ENCODE data around the gene COQ9.

The COQ9 gene

GRCh38 chr16:57484515-57485005, 37.3 kb downstream of the COQ9 start:
- no peak for DNase-seq (ENCODE audit: low read depth, low spot score)
- ChIA-PET CTCF (interaction anchor here (1.5 to 13.9 kb wide), 3 partner anchors 8 to 35 kb away, joined by 3 to 103 read pairs (median 5); no protein-coding TSS in a partner anchor), POLR2A (interaction anchor here (0.6 kb wide), 1 partner anchor 37 kb away, joined by 3 read pairs; the partner anchor contains the start of genes CIAPIN1 and COQ9)
- H3K4me3 ChIP-seq (ENCODE audit: low read depth, low read length) = no peak overlapping the region; the same call in 1 of the 2 replicates
- TF ChIP-seq CTCF (IDR thresholded peaks at IDR 0.05; ENCODE audit: insufficient read depth, low read length, missing control alignments) = no peak

- TF ChIP-seq CTCF (IDR thresholded peaks at IDR 0.05; ENCODE audit: insufficient read depth, low read length, missing control alignments) = no peak
- no peak for DNase-seq (ENCODE audit: low read depth, low spot score)
- POLR2A ChIA-PET = interaction anchor here (0.6 kb wide), 1 partner anchor 38 kb away, joined by 3 read pairs; the partner anchor contains the start of genes CIAPIN1 and COQ9
- CTCF ChIA-PET = interaction anchor here (1.0 to 13.9 kb wide), 7 partner anchors 9 to 66 kb away, joined by 3 to 103 read pairs (median 3); no protein-coding TSS in a partner anchor
- H3K4me3 ChIP-seq (ENCODE audit: low read depth, low read length) = peak overlapping the region; percentile 70
These were observed 38.0 kb downstream of the COQ9 start for GRCh38 chr16:57485091-57485915.

GRCh38 chr16:57485916-57486857, 38.9 kb downstream of the COQ9 start, which contains the start of gene DOK4:
TSS of gene DOK4 (minus strand) at chr16:57486493. CDS start at chr16:57479507, 6,986 bp downstream.
- DNase-seq (ENCODE audit: low read depth, low spot score) = no peak
- peak within 1 kb of the TSS; percentile 70 for H3K4me3 ChIP-seq (ENCODE audit: low read depth, low read length)
- CTCF ChIA-PET = interaction anchor here (1.0 to 13.9 kb wide), 9 partner anchors 10 to 69 kb away, joined by 3 to 103 read pairs (median 5); partner anchors contain the start of gene POLR2C
- POLR2A ChIA-PET = interaction anchor here (1.6 kb wide), 1 partner anchor 24 kb away, joined by 4 read pairs; the partner anchor contains the start of gene POLR2C
- no peak for TF ChIP-seq CTCF (IDR thresholded peaks at IDR 0.05; ENCODE audit: insufficient read depth, low read length, missing control alignments)

- no peak for DNase-seq (ENCODE audit: low read depth, low spot score)
- H3K4me3 ChIP-seq (ENCODE audit: low read depth, low read length) = no peak overlapping the region; the same call in 1 of the 2 replicates
- TF ChIP-seq CTCF (IDR thresholded peaks at IDR 0.05; ENCODE audit: insufficient read depth, low read length, missing control alignments) = no peak
- ChIA-PET POLR2A (interaction anchor here (1.6 kb wide), 1 partner anchor 25 kb away, joined by 4 read pairs; the partner anchor contains the start of gene POLR2C), CTCF (interaction anchor here (0.5 to 13.9 kb wide), 6 partner anchors 24 to 70 kb away, joined by 3 to 103 read pairs (median 8); partner anchors contain the start of gene POLR2C)
These were observed 39.9 kb downstream of the COQ9 start for GRCh38 chr16:57486858-57487834.

- POLR2A ChIA-PET = no interaction called here
- no peak for DNase-seq (ENCODE audit: low read depth, low spot score)
- no peak for TF ChIP-seq CTCF (IDR thresholded peaks at IDR 0.05; ENCODE audit: insufficient read depth, low read length, missing control alignments)
- H3K4me3 ChIP-seq (ENCODE audit: low read depth, low read length) = no peak overlapping the region
- CTCF ChIA-PET = interaction anchor here (0.6 to 13.9 kb wide), 3 partner anchors 31 to 70 kb away, joined by 3 to 103 read pairs (median 4); no protein-coding TSS in a partner anchor
These were observed 42.0 kb downstream of the COQ9 start for GRCh38 chr16:57489229-57489628.

All from AG04449 (cell line).